ENCODE data around the gene WDR62.
A peak's percentile ranks its signal among the peaks of the same experiment; 100 is the strongest.

Gene WDR62

GRCh38 chr19:36009633-36010379, 44.9 kb upstream of the WDR62 start:
- Histone ChIP-seq H3K9me3 (ENCODE audit: insufficient read depth, low read length) (no peaks in the 10 kb centered on the region), H3K27me3 (ENCODE audit: low read depth, low read length) (no peaks in the 10 kb centered on the region), H3K36me3 (replicated peaks; ENCODE audit: low read depth, low read length) (no peaks in the 10 kb centered on the region), H4K20me1 (ENCODE audit: insufficient read depth, low read length) (no peaks in the 10 kb centered on the region), H3K9ac (ENCODE audit: low read length) (peak overlapping the region; percentile 43; the same call in 1 of the 2 replicates), H3K4me3 (ENCODE audit: low read length) (peak overlapping the region; percentile 68), H3K4me1 (ENCODE audit: low read length) (peaks cover 6% of the 10 kb centered on the region), H2AFZ (ENCODE audit: low read depth, low read length) (no peak overlapping the region), H3K4me2 (ENCODE audit: low read length) (peak overlapping the region; percentile 53), H3K27ac (ENCODE audit: low read length) (no peak overlapping the region), H3K79me2 (ENCODE audit: low read length) (peaks cover 12% of the 10 kb centered on the region)
- no peak for TF ChIP-seq EZH2phosphoT487 (IDR thresholded peaks at IDR 0.05; ENCODE audit: low read depth)
- TF ChIP-seq CTCF (IDR thresholded peaks at IDR 0.05; ENCODE audit: low read depth, low read length): no peak

GRCh38 chr19:36010402-36010801, 44.3 kb upstream of the WDR62 start:
- H3K27me3 ChIP-seq (ENCODE audit: low read depth, low read length): no peaks in the 10 kb centered on the region
- H3K36me3 ChIP-seq (replicated peaks; ENCODE audit: low read depth, low read length): no peaks in the 10 kb centered on the region
- H3K9me3 ChIP-seq (ENCODE audit: insufficient read depth, low read length): no peaks in the 10 kb centered on the region
- no peak for TF ChIP-seq EZH2phosphoT487 (IDR thresholded peaks at IDR 0.05; ENCODE audit: low read depth)
- TF ChIP-seq CTCF (IDR thresholded peaks at IDR 0.05; ENCODE audit: low read depth, low read length): no peak
- no peak overlapping the region for H2AFZ ChIP-seq (ENCODE audit: low read depth, low read length)
- H4K20me1 ChIP-seq (ENCODE audit: insufficient read depth, low read length): no peaks in the 10 kb centered on the region
- no peak overlapping the region for H3K4me2 ChIP-seq (ENCODE audit: low read length)
- no peak overlapping the region for H3K9ac ChIP-seq (ENCODE audit: low read length)
- H3K27ac ChIP-seq (ENCODE audit: low read length): no peak overlapping the region
- H3K4me1 ChIP-seq (ENCODE audit: low read length): peaks cover 12% of the 10 kb centered on the region
- peaks cover 18% of the 10 kb centered on the region for H3K79me2 ChIP-seq (ENCODE audit: low read length)
- H3K4me3 ChIP-seq (ENCODE audit: low read length): no peak overlapping the region

GRCh38 chr19:36013280-36014011, 41.3 kb upstream of the WDR62 start:
- peak overlapping the region; percentile 82 for H2AFZ ChIP-seq (ENCODE audit: low read depth, low read length)
- H3K4me1 ChIP-seq (ENCODE audit: low read length): peaks cover 14% of the 10 kb centered on the region
- H3K9me3 ChIP-seq (ENCODE audit: insufficient read depth, low read length): no peaks in the 10 kb centered on the region
- peak overlapping the region; percentile 89 for H3K9ac ChIP-seq (ENCODE audit: low read length)
- peak overlapping the region; percentile 84 for H3K4me2 ChIP-seq (ENCODE audit: low read length)
- peak overlapping the region; percentile 90 for H3K4me3 ChIP-seq (ENCODE audit: low read length)
- H3K79me2 ChIP-seq (ENCODE audit: low read length): peaks cover 21% of the 10 kb centered on the region
- H3K36me3 ChIP-seq (replicated peaks; ENCODE audit: low read depth, low read length): peaks cover 12% of the 10 kb centered on the region
- H4K20me1 ChIP-seq (ENCODE audit: insufficient read depth, low read length): no peaks in the 10 kb centered on the region
- no peaks in the 10 kb centered on the region for H3K27me3 ChIP-seq (ENCODE audit: low read depth, low read length)
- TF ChIP-seq EZH2phosphoT487 (IDR thresholded peaks at IDR 0.05; ENCODE audit: low read depth) (no peak), CTCF (IDR thresholded peaks at IDR 0.05; ENCODE audit: low read depth, low read length) (no peak)
- H3K27ac ChIP-seq (ENCODE audit: low read length): peak overlapping the region; percentile 29
